CD4-positive, alpha-beta T cell treated with Interleukin-4 for 4 hours (primary cell): ENCODE measurements around the gene RIPOR3.
"Not testable (repeated sequence)": the region's sequence is repeated elsewhere in the genome, so short reads cannot be mapped to it uniquely, and the experiment has no call there.

Source experiments
- DNase-seq: peaks from one replicate; pipeline ENCODE4 v3.0.0-alpha.2; 2020

The RIPOR3 gene

GRCh38 chr20:50701041-50701963 lies 10.0 kb upstream of the RIPOR3 start:
- no peak for DNase-seq

DNA sequence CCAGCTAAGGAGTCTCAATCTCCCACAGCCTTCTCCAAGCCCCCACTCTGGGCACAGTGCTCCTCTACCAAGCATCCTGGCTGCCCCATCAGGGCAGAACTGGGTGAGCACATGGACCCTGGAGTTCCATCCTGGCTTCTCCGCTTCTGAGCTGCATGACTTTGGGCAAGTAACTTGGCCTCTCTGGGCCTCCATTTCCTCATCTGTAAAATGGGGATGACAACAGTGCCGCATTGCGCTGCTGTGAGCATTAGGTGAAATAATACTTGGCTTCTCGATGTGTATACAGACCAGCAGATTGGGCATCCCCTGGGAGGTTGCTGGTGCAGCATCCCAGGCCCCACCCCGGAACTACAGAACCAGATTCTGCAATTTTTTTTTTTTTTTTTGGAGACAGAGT lies 8.3 kb upstream of the RIPOR3 start:
- no peak for DNase-seq

DNA sequence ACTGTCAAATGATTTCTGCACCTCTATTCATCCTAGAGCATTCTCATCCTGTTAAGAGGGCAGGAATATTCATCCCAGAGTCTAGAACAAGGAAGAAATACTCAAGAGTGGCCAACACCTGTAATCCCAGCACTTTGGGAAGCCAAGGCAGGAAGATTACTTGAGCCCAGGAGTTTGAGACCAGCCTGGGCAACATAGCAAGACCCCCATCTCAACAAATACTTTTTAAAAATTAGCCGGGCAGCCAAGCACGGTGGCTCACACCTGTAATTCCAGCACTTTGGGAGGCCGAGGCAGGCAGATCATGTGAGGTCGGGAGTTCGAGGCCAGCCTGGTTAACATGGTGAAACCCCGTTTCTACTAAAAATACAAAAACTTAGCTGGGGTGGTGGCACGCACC lies 6.9 kb upstream of the RIPOR3 start:
- DNase-seq, result not testable (repeated sequence)

GRCh38 chr20:50695135-50695872 lies 4.0 kb upstream of the RIPOR3 start:
- DNase-seq, result no peak

DNA sequence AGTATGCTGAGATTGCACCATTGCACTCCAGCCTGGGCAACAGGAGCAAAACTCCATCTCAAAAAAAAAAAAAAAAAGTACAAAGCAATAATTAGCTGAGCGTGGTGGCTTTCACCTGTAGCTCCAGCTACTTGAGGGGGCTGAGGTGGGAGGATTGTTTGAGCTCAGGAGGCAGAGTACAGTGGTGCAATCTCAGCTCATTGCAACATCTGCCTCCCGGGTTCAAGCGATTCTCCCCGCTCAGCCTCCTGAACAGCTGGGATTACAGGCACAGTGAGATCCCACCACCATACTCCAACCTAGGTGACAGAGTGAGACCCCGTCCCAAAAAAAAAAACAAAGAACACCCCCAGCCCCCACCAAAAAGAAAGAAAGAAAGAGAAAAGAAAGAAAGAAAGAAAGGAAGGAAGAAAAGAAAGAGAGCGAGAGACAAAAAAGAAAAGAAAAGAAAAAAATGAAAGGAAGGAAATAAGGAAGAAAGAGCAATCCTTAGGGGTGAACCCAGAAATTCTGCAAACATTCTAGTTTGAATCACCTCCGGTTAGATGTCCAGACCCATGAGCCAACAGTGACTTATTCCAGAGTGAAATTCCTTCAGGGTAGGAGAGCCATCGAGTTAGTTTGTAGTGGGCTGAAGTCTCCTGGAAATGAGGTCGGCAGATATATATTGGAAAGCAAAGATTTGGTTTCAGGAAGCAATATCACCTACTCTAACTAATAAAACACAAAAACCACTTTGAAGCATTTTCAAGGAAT lies 3.2 kb upstream of the RIPOR3 start:
- DNase-seq, result no peak

GRCh38 chr20:50693001-50693400 lies 1.7 kb upstream of the RIPOR3 start:
- DNase-seq, result no peak

- no peak for DNase-seq
Measured at GRCh38 chr20:50692552-50692933, 1.2 kb upstream of the RIPOR3 start.

GRCh38 chr20:50691573-50692551 lies 520 bp upstream of the RIPOR3 start:
- no peak for DNase-seq

DNA sequence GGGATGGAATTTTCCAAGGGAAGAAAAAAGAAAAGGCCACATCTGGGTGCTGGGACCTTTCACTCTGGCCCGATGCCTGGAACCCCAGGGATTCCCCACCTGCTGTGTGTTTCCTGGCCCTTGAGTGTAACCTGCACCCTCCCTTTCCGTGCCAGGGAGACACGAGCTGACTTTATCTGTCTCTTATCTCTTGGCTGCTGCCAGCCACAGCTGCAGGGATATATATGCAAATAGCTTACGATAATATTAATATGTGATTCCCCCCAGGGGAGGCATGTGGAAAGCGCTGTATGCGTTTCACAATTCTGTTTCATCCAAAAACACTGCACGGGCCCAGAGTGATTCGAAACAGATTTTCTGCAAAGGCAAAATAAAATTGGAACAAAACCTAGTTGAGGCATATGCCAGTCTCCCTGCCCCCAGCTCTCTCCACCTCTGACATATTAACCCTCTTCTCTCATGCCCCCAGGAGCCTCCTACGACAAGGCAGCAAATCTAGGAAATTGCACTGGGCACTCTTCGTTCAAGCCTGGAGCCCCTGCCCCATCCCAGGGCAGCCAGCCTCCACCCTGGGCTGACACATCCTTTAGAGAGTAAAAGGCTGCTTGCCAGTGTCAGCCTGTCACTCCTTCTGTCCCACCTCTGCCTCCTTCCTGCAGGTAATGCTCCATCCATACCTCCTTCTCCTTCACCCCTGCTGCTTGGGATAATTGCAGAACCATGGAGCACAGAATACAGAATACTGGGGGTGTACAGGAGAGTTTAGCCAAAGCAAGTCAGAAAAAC lies 1.3 kb downstream of the RIPOR3 start:
- DNase-seq, result no peak

GRCh38 chr20:50688256-50688975 lies 2.9 kb downstream of the RIPOR3 start:
- DNase-seq, result no peak

GRCh38 chr20:50686821-50687220 lies 4.5 kb downstream of the RIPOR3 start:
- DNase-seq, result no peak

DNA sequence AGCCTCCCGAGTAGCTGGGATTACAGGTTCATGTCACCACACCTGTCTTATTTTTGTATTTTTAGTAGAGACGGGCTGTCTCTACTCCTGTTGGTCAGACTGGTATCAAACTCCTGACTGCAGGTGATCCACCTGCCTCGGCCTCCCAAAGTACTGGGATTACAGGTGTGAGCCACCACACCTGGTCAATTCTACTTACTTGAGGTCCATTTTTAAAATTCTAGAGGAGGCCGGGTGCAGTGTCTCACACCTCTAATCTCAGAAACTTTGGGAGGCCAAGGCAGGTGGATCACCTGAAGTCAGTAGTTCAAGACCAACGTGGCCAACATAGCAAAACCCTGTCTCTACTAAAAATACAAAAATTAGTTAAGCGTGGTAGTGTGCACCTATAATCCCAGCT lies 7.8 kb downstream of the RIPOR3 start:
- no peak for DNase-seq

- DNase-seq, result no peak
Measured at GRCh38 chr20:50682947-50683530, 8.3 kb downstream of the RIPOR3 start.

DNA sequence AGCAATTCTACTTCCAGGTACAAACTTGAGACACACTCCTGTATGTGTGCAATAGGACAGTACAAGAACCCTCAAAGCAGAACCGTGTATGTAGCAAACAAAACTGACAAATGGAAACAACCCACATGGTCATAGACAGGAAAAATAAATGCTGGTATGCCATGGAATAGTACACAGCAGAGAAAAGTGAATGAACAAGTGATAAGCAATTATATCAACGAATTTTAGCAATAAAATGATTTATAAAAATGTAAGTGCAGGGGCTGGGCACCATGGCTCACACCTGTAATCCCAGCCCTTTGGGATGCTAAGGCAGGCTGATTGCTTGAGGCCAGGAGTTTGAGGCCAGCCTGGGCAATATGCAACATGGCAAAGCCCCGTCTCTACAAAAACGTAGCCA lies 9.3 kb downstream of the RIPOR3 start:
- DNase-seq, result no peak

GRCh38 chr20:50681359-50682064 lies 9.8 kb downstream of the RIPOR3 start:
- DNase-seq, result no peak

DNA sequence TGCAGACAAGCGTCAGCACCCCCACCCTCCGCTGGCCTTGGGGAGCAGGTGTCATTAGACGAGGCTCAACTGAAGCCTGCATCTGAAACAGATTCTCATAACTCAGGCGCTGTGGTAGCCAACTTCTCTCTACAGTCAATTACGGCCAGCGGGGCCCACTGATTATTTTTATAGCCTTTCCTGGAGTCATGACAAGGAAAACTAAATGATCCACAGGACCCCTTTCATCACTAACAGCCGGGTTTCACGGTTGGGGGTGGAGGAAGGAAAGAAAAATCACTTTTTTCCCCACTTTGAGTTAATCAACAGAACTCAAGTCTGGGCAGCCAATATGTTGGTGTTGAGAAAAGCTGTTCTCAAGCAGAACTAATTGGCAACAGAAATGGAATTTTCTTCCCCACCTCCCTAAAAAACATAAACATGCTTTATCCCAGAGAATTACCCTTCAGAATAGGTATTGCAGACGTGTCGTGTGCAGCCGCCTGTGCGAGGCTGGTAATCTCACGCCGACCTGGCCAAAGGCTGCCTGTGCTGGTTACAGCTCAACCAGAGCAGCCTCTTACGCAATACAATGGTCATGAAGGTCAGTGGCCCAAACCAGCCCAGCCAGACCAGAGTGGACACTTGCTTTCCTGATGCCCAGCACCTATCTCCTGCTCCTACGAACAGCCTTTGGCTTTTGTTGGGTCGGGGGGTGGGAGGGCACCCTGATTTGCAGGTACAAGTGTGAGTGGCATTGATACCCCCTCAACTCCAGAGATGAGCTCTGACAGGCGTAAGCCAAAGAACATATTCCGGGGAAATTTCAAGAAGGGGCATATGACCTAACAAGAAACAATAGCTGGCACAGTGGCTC lies 11.0 kb downstream of the RIPOR3 start:
- DNase-seq, result no peak

GRCh38 chr20:50679753-50680104 lies 11.6 kb downstream of the RIPOR3 start:
- DNase-seq, result no peak

GRCh38 chr20:50678169-50678898 lies 13.0 kb downstream of the RIPOR3 start:
- DNase-seq, result no peak
